Activated naive CD4-positive, alpha-beta T cell treated with anti-CD3 and anti-CD28 coated beads for 36 hours (primary cell): ENCODE measurements around the gene SELENOM. TPM values are rescaled to one million over a fixed set of nuclear protein-coding genes. Genes with fewer than 3 reads are reported as not detected.
A peak's percentile ranks its signal among the peaks of the same experiment; 100 is the strongest.
"Not testable (repeated sequence)": the region's sequence is repeated elsewhere in the genome, so short reads cannot be mapped to it uniquely, and the experiment has no call there.

Source experiments
- CTCF ChIA-PET: fragments of 350-600 bp; sonication (Branson Sonifier 250); formaldehyde crosslinking; loops from one replicate; lab custom pipeline; 2021; ENCODE audit warnings: antibody characterized with exemption; lab: Charles Lee
- DNase-seq: peaks from one replicate; pipeline ENCODE4 v3.0.0-alpha.2; 2020
- H3K27ac Mint-ChIP-seq: one replicate; pipeline ENCODE4 v1.8.0; 2021; ENCODE audit warnings: mild to moderate bottlenecking, mixed read lengths
- H3K27me3 Mint-ChIP-seq: one replicate; pipeline ENCODE4 v1.8.0; 2021; ENCODE audit warnings: low read depth, mixed read lengths
- H3K36me3 Mint-ChIP-seq: one replicate; pipeline ENCODE4 v1.8.0; 2021; ENCODE audit warnings: low read depth, mixed read lengths
- H3K4me1 Mint-ChIP-seq: one replicate; pipeline ENCODE4 v1.8.0; 2021; ENCODE audit warnings: low read depth, mixed read lengths
- H3K4me3 Mint-ChIP-seq: one replicate; pipeline ENCODE4 v1.8.0; 2021; ENCODE audit warnings: mild to moderate bottlenecking, moderate library complexity, mixed read lengths
- H3K9me3 Mint-ChIP-seq: one replicate; pipeline ENCODE4 v1.8.0; 2021; ENCODE audit warnings: mixed read lengths
- intact Hi-C: fragments of 100-400 bp; cut with micrococcal nuclease; formaldehyde crosslinking; loops from one replicate; pipeline ENCODE4 v1.15.1; 2023
- total RNA-seq, 2 experiments: library from RNA; stranded (reverse); gene quantifications; one replicate each; pipeline ENCODE4 v1.2.3, GENCODE V29; 2021

Gene SELENOM
- total RNA-seq, 2 experiments from 2014 or later: 9.3 to 11.0 TPM

DNA sequence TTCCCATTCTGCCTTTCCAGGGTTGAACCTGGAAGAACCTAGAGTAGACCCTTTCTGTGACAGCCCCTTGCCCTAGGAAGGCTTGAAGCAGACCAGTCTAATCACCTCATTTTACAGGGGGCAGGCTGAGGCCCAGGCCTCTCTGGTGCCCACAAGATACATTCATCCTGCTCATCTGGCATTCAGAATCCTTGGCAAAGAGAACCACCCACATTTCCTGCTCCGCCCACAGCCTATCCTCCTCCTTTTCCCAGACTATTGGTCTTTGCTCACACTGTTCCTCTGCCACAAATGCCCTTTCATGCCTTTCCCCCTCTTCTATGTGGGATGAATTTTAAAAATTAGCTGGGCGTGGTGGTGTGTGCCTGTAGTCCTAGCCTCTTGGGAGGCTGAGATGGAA, 29.0 kb downstream of the SELENOM start:
- intact Hi-C loops, H3K27ac Mint-ChIP-seq, H3K4me3 Mint-ChIP-seq: not testable (repeated sequence)

DNA sequence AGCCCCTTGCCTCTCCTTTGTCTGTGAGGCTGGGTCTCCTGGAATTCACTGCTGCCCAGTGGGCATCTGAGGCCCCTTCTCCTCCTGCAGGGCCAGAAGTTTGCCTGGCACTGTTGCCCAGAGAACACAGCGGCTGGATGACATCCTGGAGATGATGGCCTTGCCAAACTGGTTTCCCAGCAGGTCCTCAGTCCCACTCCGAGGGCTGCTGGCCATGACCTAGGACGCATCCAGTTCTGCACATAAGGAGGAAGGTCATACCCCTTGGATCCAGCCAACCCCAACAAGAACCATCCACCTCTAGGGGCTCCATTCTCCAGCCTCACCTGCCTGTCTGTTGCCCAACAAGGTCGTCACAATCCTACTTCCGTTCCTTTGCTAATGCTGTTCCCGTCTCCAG, 29.7 kb downstream of the SELENOM start:
- H3K27me3 Mint-ChIP-seq: no peaks in the 10 kb centered on the region
- no peaks in the 10 kb centered on the region for H3K9me3 Mint-ChIP-seq
- H3K27ac Mint-ChIP-seq: no peak overlapping the region
- no peaks in the 10 kb centered on the region for H3K36me3 Mint-ChIP-seq
- peaks cover 18% of the 10 kb centered on the region for H3K4me1 Mint-ChIP-seq
- intact Hi-C loops: no loop called here
- DNase-seq: no peak
- H3K4me3 Mint-ChIP-seq: no peak overlapping the region
- CTCF ChIA-PET: no interaction called here

More for the DNA sequence above, 29.0 kb downstream of the SELENOM start:
- CTCF ChIA-PET, H3K36me3 Mint-ChIP-seq, H3K9me3 Mint-ChIP-seq, DNase-seq, H3K27me3 Mint-ChIP-seq: not testable (repeated sequence)
- peaks cover 25% of the 10 kb centered on the region for H3K4me1 Mint-ChIP-seq

DNA sequence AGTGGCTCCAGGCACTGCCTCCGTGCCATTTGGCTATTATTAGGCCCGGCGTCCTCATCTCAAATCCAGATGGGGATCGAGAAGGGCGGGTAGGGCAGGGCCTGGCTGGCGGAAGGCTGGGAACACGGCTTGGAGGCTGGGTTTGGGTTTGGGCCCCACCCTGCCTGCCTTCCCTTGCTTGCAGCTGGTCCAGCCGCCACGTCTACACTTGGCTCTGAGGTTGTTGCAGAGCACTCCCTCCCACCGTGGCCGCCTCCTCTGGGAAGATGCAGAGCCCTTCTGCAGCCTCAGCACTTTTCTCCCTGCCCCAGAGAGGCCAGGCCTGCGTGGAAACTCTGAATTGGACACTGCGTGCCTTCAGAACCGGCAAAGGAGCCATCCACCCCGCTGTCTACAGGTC, 31.4 kb downstream of the SELENOM start:
- Mint-ChIP-seq H3K4me1 (peaks cover 4% of the 10 kb centered on the region), H3K27ac (no peak overlapping the region), H3K36me3 (no peaks in the 10 kb centered on the region), H3K4me3 (no peak overlapping the region), H3K27me3 (no peaks in the 10 kb centered on the region), H3K9me3 (no peaks in the 10 kb centered on the region)
- CTCF ChIA-PET: no interaction called here
- intact Hi-C loops: no loop called here
- DNase-seq: no peak

- DNase-seq, intact Hi-C loops, H3K36me3 Mint-ChIP-seq, H3K27ac Mint-ChIP-seq, H3K27me3 Mint-ChIP-seq, H3K4me1 Mint-ChIP-seq, H3K9me3 Mint-ChIP-seq, H3K4me3 Mint-ChIP-seq: not testable (repeated sequence)
- CTCF ChIA-PET: interaction anchor here (1.1 kb wide), 1 partner anchor 11 kb away, joined by 3 read pairs; no protein-coding TSS in a partner anchor
Observed at GRCh38 chr22:31073545-31074145, 33.7 kb downstream of the SELENOM start.

GRCh38 chr22:31073125-31073524, 34.2 kb downstream of the SELENOM start:
- H3K27me3 Mint-ChIP-seq, H3K9me3 Mint-ChIP-seq, H3K4me1 Mint-ChIP-seq, H3K27ac Mint-ChIP-seq, DNase-seq, intact Hi-C loops, H3K4me3 Mint-ChIP-seq, H3K36me3 Mint-ChIP-seq: not testable (repeated sequence)
- CTCF ChIA-PET: interaction anchor here (1.1 kb wide), 1 partner anchor 11 kb away, joined by 3 read pairs; no protein-coding TSS in a partner anchor

DNA sequence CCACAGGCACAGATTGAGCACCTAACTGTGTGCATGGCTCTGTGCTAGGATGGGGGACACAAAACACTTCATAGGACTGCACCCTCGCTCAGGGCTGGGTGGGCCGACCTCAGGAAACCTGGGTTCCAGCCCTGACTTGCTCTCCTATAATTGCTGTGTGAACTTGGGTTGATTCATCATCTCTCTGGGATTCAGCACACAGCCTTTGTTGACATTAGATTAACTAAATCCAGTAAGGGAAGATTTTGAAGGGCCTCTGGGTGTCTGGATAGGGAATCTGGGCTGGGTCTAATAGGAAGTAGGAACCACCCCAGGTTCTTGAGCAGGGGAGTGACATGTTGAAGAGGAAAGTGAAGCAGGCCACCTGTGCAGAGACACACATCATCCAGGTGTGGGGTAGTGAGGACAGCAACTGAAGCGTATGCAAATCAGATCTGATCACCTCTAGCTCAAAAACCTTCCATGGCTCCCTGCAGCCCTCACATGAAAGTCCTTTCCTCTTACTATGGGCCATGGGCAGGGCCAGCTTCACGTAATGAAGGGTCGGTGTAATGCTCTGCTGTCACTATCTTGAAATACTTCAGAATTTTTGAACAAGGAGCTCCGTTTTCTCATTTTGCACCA, 37.6 kb downstream of the SELENOM start:
- H3K36me3 Mint-ChIP-seq, DNase-seq, H3K4me3 Mint-ChIP-seq, CTCF ChIA-PET, H3K27ac Mint-ChIP-seq, H3K27me3 Mint-ChIP-seq, H3K4me1 Mint-ChIP-seq, intact Hi-C loops, H3K9me3 Mint-ChIP-seq: not testable (repeated sequence)

- H3K27ac Mint-ChIP-seq: no peak overlapping the region
- no peaks in the 10 kb centered on the region for H3K9me3 Mint-ChIP-seq
- no peak overlapping the region for H3K4me3 Mint-ChIP-seq
- CTCF ChIA-PET: no interaction called here
- no peak for DNase-seq
- no peaks in the 10 kb centered on the region for H3K27me3 Mint-ChIP-seq
- no peaks in the 10 kb centered on the region for H3K4me1 Mint-ChIP-seq
- H3K36me3 Mint-ChIP-seq: no peaks in the 10 kb centered on the region
- intact Hi-C loops: no loop called here
Observed at GRCh38 chr22:31068970-31069369, 38.4 kb downstream of the SELENOM start.

GRCh38 chr22:31064369-31064768, 43.0 kb downstream of the SELENOM start:
- Mint-ChIP-seq H3K36me3 (no peaks in the 10 kb centered on the region), H3K9me3 (no peaks in the 10 kb centered on the region), H3K27ac (no peak overlapping the region), H3K4me3 (peak overlapping the region; percentile 2), H3K4me1 (no peaks in the 10 kb centered on the region), H3K27me3 (no peaks in the 10 kb centered on the region)
- CTCF ChIA-PET: interaction anchor here (0.6 to 1.7 kb wide), 3 partner anchors 19 to 71 kb away, joined by 3 to 5 read pairs (median 4); no protein-coding TSS in a partner anchor
- intact Hi-C loops: no loop called here
- DNase-seq: no peak

GRCh38 chr22:31062566-31063230, 44.7 kb downstream of the SELENOM start:
- H3K9me3 Mint-ChIP-seq: no peaks in the 10 kb centered on the region
- intact Hi-C loops: no loop called here
- H3K4me1 Mint-ChIP-seq: no peaks in the 10 kb centered on the region
- no peak for DNase-seq
- H3K27ac Mint-ChIP-seq: no peak overlapping the region
- CTCF ChIA-PET: no interaction called here
- no peak overlapping the region for H3K4me3 Mint-ChIP-seq
- no peaks in the 10 kb centered on the region for H3K36me3 Mint-ChIP-seq
- no peaks in the 10 kb centered on the region for H3K27me3 Mint-ChIP-seq

- H3K4me1 Mint-ChIP-seq, H3K27ac Mint-ChIP-seq, H3K4me3 Mint-ChIP-seq, H3K36me3 Mint-ChIP-seq, DNase-seq, H3K27me3 Mint-ChIP-seq, H3K9me3 Mint-ChIP-seq, intact Hi-C loops: not testable (repeated sequence)
- CTCF ChIA-PET: interaction anchor here (0.6 kb wide), 1 partner anchor 319 kb away, joined by 3 read pairs; no protein-coding TSS in a partner anchor
Observed at GRCh38 chr22:31059663-31060062, 47.7 kb downstream of the SELENOM start.

- Mint-ChIP-seq H3K27ac (no peak overlapping the region), H3K27me3 (no peaks in the 10 kb centered on the region), H3K4me3 (no peak overlapping the region), H3K36me3 (no peaks in the 10 kb centered on the region), H3K4me1 (no peaks in the 10 kb centered on the region), H3K9me3 (no peaks in the 10 kb centered on the region)
- intact Hi-C loops: no loop called here
- DNase-seq: no peak
- CTCF ChIA-PET: interaction anchor here (0.7 kb wide), 1 partner anchor 153 kb away, joined by 3 read pairs; no protein-coding TSS in a partner anchor
Observed at GRCh38 chr22:31056986-31057599, 50.3 kb downstream of the SELENOM start.

DNA sequence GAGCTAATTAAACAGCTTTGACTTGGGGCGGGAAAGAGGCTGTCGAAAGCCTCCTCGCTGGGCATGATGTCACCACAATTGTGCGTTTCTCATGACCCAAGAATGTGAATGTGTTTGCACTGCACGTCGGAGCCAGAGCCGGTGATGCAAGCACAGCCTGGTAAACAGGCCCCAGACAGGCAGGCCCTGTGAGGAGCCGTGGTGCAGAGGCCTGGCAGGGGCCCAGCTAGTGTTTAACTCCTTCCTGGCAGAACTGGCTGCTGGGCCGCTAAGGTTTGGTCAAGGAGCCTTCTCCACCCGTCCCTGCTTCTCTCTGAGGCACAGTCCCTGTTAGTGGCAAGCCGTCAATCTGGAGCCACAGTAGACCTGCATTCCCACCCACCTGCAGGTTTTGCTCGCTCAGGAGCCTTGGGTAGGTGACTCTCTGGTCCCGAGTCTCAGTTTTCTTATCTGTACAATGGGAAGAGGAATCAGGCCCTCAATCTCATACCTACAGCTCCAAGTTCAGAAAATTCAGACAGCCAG, 51.7 kb downstream of the SELENOM start:
- intact Hi-C loops: no loop called here
- H3K36me3 Mint-ChIP-seq: no peaks in the 10 kb centered on the region
- no peaks in the 10 kb centered on the region for H3K9me3 Mint-ChIP-seq
- H3K4me3 Mint-ChIP-seq: no peak overlapping the region
- no peaks in the 10 kb centered on the region for H3K27me3 Mint-ChIP-seq
- H3K4me1 Mint-ChIP-seq: no peaks in the 10 kb centered on the region
- DNase-seq: no peak
- H3K27ac Mint-ChIP-seq: no peak overlapping the region
- CTCF ChIA-PET: no interaction called here
